GM18520 (cell line): ENCODE measurements around the gene KCNH3.

Source experiments
- ATAC-seq: cut with Tn5 transposase; IDR thresholded peaks from one replicate; pipeline ENCODE4 v1.9.1; 2021; ENCODE audit not compliant: unreplicated experiment

The KCNH3 gene

DNA sequence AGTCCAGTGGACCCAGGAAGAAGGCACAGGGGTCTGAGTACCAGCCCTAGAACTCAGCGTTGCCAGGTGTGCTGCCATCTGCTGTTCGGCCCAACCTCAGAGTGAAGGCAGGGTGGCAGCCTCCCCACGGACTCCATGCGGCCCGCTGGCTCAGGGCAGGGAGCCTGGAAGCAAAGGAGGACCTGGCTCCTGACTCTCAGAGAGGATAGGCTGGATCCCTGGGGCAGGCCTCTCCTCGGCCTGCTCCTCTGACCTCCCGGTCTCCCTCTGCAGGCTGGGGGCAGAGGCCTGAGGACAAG lies 19.0 kb downstream of the KCNH3 start:
- no peak for ATAC-seq

GRCh38 chr12:49558526-49558925 lies 19.7 kb downstream of the KCNH3 start:
- ATAC-seq, result no peak

GRCh38 chr12:49559011-49559675 lies 20.3 kb downstream of the KCNH3 start:
- ATAC-seq, result no peak

DNA sequence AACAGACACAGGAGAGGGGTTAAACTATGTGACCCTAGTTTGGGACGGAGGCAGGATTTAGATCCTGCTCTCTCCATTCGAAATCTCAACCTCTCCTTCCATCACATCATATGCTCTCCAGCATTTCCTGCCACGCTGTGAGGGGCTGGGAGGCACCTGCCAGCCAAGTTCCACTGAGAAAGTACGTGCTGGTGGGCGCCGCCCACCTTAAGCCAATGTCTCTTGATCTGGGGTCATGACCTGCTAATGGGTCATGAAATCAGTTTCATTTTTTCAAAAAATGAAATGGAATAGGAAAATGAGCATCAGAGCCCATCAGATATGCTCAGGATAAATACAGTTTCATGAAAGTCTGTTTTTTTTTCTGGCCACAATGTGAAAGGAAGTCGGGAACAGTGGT lies 21.9 kb downstream of the KCNH3 start:
- ATAC-seq, result no peak

GRCh38 chr12:49562233-49562632 lies 23.4 kb downstream of the KCNH3 start:
- no peak for ATAC-seq

DNA sequence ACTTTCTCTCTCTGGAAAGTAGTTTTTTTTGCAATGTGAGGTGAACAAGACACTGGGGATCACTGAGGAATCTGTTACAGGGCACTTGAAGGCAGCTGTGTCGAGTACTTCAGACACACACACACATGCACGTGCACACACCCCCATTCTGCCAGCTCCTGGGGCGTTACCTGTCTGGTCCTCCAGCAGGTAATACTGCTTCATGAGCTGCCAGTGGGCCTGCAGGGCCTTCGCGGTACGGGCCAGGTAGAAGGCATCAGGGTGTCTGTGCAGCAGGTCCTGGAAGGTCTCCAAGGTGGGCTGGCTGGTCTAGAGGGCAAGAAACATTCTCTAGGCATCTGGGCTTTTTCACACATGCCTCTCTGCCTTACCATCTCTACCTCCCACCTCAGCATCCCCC lies 24.0 kb downstream of the KCNH3 start:
- ATAC-seq, result no peak

DNA sequence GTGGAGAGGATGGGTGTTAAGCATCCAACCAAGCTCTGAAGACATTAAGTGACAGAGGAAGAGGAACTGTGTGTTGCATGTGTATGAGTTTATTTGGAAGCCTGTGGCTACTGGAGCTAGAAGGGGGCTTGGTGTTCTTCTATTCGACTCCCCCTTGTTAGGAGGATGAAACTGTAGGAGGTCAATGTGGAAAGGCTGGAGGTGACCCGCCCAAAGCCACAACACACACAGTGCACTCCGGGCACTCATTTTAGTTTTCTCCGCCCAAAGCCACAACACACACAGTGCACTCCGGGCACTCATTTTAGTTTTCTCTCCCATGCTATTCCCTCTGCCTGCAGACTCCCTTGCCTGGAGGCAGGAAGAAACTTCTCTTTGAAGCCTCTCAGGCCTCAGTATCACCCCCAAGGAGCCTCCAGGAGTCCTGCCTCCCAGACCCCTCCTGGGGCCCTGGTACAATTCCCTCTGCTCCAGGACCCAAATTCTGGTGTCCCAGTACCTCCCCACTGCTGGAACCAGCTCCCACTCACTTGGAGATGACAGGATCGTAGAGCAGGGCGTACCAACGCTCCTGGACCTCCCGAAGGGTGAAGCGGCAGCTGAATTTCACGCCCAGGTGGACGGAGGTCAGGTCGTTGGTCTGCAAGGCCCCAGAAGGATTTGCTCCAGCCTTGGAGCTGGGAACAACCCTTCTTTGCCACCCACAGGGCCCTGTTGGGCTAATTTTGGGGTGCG lies 25.3 kb downstream of the KCNH3 start:
- no peak for ATAC-seq

- ATAC-seq, result no peak
Measured at GRCh38 chr12:49564686-49565405, 26.0 kb downstream of the KCNH3 start.

GRCh38 chr12:49565406-49566265 lies 26.8 kb downstream of the KCNH3 start:
- ATAC-seq, result no peak

GRCh38 chr12:49566361-49566760 lies 27.5 kb downstream of the KCNH3 start:
- no peak for ATAC-seq

- no peak for ATAC-seq
Measured at GRCh38 chr12:49567302-49567610, 28.4 kb downstream of the KCNH3 start.

DNA sequence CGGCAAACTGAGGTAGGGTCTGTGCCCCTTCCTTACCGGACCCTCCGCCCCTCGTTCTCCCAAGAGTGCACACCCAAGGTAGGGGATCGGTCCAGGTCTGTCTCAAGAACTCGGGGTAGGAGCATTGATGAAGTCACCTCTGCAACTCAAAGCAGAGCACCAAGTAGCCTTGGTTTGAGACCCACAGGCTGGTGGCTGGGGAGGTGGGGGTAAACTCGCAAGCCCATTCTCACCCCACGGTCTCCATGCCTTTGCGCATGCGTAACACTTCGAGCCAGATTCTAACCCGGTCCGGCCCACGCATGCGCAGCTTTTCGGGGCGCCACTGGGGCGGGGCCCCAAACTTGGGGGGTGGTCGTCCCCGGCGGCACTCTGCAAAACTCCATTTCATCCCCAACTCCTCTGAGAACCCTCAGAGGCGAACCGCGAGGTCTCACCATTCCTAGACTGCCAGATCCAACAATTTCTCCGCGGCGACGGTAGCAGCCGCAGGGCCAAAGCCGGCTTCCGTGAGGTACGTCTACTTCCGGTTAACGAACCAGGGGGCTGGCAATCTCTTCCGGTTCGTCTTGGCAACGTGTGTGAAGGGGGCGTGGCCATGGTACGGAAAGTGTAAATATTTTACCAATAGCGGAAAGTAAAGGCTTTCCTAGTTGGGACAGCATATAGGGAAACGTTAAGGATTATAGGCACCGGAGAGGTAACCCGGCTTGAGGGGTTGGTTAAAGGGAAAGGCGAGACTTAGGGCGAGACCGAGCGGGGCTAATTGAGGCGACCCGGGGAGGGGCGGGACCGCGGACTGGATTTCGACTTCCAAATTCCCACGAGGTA lies 29.0 kb downstream of the KCNH3 start, which contains the start of gene MCRS1:
MCRS1 (minus strand) TSS at position 532 of the 831 bp plus-strand sequence. CDS start 1,411 bp downstream, outside the sequence.
- ATAC-seq, result peak; percentile 69

GRCh38 chr12:49568442-49569162 lies 29.8 kb downstream of the KCNH3 start:
- peak; percentile 10 for ATAC-seq

GRCh38 chr12:49577589-49578315 lies 38.9 kb downstream of the KCNH3 start:
- no peak for ATAC-seq

DNA sequence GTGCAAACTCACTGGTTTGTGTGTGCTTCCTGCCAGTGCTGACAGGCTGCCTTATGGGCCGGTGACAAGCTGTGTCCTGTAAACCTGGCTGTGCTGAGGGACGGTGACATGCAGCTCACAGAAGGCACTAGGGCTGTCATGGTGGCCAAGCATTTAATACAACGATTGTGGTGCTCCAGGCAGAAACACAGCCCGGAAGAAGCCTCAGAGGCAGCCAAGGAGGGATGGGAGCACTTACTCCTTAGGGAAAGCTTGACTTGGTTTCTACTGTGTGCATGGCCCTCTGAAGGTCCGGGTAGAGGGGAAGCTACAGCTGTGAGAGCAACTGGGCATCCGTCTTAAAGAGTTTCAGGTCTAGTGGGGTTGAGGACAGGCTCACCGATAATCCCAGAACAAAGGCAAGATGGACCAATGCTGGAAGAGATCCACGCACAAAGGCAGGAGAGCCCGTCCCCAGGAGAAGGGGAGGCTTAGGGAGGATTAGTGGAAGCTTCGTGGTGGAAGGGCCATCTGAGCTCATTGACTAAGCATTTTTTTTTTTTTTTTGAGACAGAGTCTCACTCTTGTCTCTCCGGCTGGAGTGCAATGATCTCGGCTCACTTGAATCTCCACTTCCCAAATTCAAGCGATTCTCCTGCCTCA lies 39.8 kb downstream of the KCNH3 start:
- ATAC-seq, result no peak

DNA sequence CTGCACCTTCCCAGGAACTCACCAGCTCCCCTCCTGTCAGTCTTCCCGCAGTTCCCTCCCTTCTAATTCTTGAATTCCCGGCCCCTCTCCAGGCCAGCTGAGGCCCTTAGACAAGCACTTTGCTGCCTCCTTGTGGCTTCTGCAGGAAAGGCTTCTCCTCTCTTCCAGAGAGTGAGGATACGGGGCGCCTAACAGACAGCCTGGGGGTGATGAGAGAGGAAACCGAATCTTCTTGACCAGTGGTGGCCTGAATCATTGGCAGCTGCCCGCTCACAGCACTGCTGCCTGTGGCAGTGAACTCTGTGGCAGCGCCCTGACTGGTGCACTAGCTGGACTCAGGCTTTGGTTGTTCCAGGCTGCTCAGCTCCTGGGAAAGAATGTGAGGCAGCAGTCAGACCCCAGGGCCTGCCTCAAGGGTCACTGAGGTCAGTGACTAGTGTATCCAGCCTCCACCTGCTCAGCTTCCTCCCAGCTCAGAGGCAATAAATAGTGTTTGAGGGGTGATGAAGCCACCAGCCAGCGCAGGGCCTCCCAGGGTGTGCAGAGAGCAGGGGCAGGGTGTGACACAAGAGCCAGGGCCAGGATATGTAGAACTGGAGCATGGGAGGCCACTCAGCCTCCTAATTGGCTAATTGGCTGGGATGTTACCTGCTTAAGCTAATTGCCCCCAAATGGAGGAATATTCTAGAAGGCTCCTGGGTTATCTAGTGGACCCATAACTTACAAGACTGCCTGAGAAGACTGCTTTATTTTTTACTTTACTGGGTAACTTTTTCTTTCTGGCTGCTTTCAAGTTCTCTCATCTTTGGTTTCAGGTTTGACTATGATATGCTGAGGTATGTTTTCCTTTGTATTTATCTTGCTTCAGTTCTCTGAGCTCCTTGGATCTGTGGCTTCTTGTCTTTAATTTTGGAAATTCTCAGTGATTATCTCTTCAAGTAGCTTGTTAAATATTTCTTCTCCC lies 42.0 kb downstream of the KCNH3 start:
- ATAC-seq, result no peak

DNA sequence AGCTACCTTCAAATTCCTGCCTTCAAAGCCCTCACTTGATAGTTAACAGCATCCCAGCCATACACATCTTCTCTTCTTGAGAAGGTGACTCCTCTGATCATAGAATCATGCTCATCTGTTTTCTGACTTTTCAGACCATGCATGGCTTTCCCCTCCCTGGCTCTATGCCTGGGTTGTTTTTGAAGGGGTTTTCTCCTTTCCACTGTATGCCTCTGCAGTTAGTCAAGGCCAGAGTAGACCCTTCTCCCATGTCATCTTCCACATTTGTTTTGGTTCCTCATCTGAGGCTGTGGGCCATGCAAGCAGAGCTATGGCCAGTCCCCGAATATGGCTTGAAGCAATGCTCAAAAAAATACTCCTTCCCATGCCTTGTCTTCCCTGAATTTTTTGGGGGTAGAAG lies 43.4 kb downstream of the KCNH3 start:
- ATAC-seq, result no peak

DNA sequence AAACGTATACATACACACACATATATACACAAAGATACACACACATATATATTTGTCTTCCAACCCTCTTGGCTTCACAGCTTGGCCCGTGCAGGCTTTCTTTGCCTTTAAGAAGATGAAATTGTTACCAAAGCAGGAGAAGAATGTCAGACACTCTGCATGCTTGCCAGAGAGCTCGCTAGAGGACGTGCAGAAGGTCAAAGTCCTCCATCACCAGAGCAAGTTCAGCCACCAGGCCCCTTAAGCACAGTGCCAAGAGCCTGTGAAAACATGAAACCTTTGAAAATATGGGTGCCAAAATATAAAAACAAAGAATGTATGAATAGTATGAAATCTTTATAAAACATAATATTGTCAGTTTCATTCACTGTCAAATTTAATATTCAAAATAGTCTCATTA lies 44.0 kb downstream of the KCNH3 start:
- no peak for ATAC-seq
